Measurements from ENCODE around the gene SH3GLB2.

- TF ChIP-seq CTCF (conservative IDR thresholded peaks at IDR 0.05; ENCODE audit: low read length) (no peak), EZH2phosphoT487 (IDR thresholded peaks at IDR 0.05; ENCODE audit: borderline replicate concordance) (no peak)
Measured at GRCh38 chr9:129022037-129022436, 6.1 kb downstream of the SH3GLB2 start.
